ENCODE data around the gene EIF2AK3. TPM values are rescaled to one million over a fixed set of nuclear protein-coding genes. Genes with fewer than 3 reads are reported as not detected.
A peak's percentile ranks its signal among the peaks of the same experiment; 100 is the strongest.
"Not testable (repeated sequence)": the region's sequence is repeated elsewhere in the genome, so short reads cannot be mapped to it uniquely, and the experiment has no call there.

Gene EIF2AK3
- total RNA-seq, 2 donors from 2014 or later, result 21.4 to 39.1 TPM

- Histone ChIP-seq H3K36me3 (no peaks in the 10 kb centered on the region), H3K27ac (peak overlapping the region; percentile 95 to 97), H3K27me3 (replicated peaks; ENCODE audit: insufficient read depth) (no peaks in the 10 kb centered on the region), H3K9me3 (no peaks in the 10 kb centered on the region), H3K4me1 (replicated peaks) (peaks cover 4% of the 10 kb centered on the region), H3K4me3 (peak overlapping the region; percentile 38 to 52)
- WGBS, result 92% methylated on average over 8 of the region's 8 CpGs
- no peak for TF ChIP-seq POLR2A (IDR thresholded peaks at IDR 0.05)
- no peak for TF ChIP-seq POLR2AphosphoS5 (IDR thresholded peaks at IDR 0.05)
- TF ChIP-seq CTCF (IDR thresholded peaks at IDR 0.05), result no peak
- no peak for DNase-seq (ENCODE audit: low spot score)
- intact Hi-C loops (cut with DNase I), result loop anchor here (10.0 kb wide), 1 partner anchor 2004 kb away; the partner anchor contains the start of gene RNF103
Observed at GRCh38 chr2:88628571-88628939, 1.3 kb upstream of the EIF2AK3 start.

- Histone ChIP-seq H3K27me3 (replicated peaks; ENCODE audit: insufficient read depth) (no peaks in the 10 kb centered on the region), H3K4me3 (peak overlapping the region; percentile 38 to 52), H3K27ac (peak overlapping the region; percentile 95 to 97), H3K4me1 (replicated peaks) (peaks cover 4% of the 10 kb centered on the region), H3K36me3 (no peaks in the 10 kb centered on the region), H3K9me3 (no peaks in the 10 kb centered on the region)
- DNase-seq (ENCODE audit: low spot score), result peak; percentile 83
- TF ChIP-seq CTCF (IDR thresholded peaks at IDR 0.05) (no peak), POLR2AphosphoS5 (IDR thresholded peaks at IDR 0.05) (peak; percentile 69), POLR2A (IDR thresholded peaks at IDR 0.05) (peak; percentile 89)
- 2% methylated on average over 21 of the region's 21 CpGs for WGBS
- intact Hi-C loops (cut with DNase I), result loop anchor here (2.0 to 10.0 kb wide), 2 partner anchors 63 to 2003 kb away; partner anchors contain the start of genes RNF103 and RPIA
Observed at GRCh38 chr2:88627856-88628570, 749 bp upstream of the EIF2AK3 start.

GRCh38 chr2:88626171-88627054 lies 851 bp downstream of the EIF2AK3 start:
- peak overlapping the region; percentile 93 for H3K4me3 ChIP-seq
- H3K4me1 ChIP-seq (replicated peaks), result peaks cover 4% of the 10 kb centered on the region
- WGBS, result 1% methylated on average over 41 of the region's 54 CpGs
- TF ChIP-seq POLR2A (IDR thresholded peaks at IDR 0.05) (no peak), POLR2AphosphoS5 (IDR thresholded peaks at IDR 0.05) (peak; percentile 4)
- peak; percentile 18 for DNase-seq (ENCODE audit: low spot score)
- no peaks in the 10 kb centered on the region for H3K36me3 ChIP-seq
- H3K9me3 ChIP-seq, result no peaks in the 10 kb centered on the region
- peak overlapping the region; percentile 92 for H3K27ac ChIP-seq
- H3K27me3 ChIP-seq (replicated peaks; ENCODE audit: insufficient read depth), result no peaks in the 10 kb centered on the region
- intact Hi-C loops (cut with DNase I), result loop anchor here (2.0 to 10.0 kb wide), 2 partner anchors 64 to 2002 kb away; partner anchors contain the start of genes RNF103 and RPIA

- intact Hi-C loops (cut with DNase I), result loop anchor here (10.0 kb wide), 1 partner anchor 2000 kb away; the partner anchor contains the start of gene RNF103
- no peak for TF ChIP-seq CTCF (IDR thresholded peaks at IDR 0.05)
- no peak for TF ChIP-seq POLR2A (IDR thresholded peaks at IDR 0.05)
- no peak for TF ChIP-seq POLR2AphosphoS5 (IDR thresholded peaks at IDR 0.05)
- DNase-seq (ENCODE audit: low spot score), result no peak
- H3K4me1 ChIP-seq (replicated peaks), result peaks cover 4% of the 10 kb centered on the region
- H3K27ac ChIP-seq, result no peak overlapping the region
- no peaks in the 10 kb centered on the region for H3K36me3 ChIP-seq
- WGBS, result 71% methylated on average over 4 of the region's 4 CpGs
- H3K4me3 ChIP-seq, result no peak overlapping the region
- H3K27me3 ChIP-seq (replicated peaks; ENCODE audit: insufficient read depth), result no peaks in the 10 kb centered on the region
- H3K9me3 ChIP-seq, result no peaks in the 10 kb centered on the region
Observed at GRCh38 chr2:88624477-88624876, 2.8 kb downstream of the EIF2AK3 start.

- not testable (repeated sequence) for DNase-seq (ENCODE audit: low spot score); H3K27me3 ChIP-seq (replicated peaks; ENCODE audit: insufficient read depth); H3K4me1 ChIP-seq (replicated peaks); H3K9me3 ChIP-seq; H3K27ac ChIP-seq; H3K36me3 ChIP-seq; H3K4me3 ChIP-seq
- 97% methylated on average over 11 of the region's 11 CpGs for WGBS
- intact Hi-C loops (cut with DNase I), result loop anchor here (10.0 kb wide), 1 partner anchor 1999 kb away; the partner anchor contains the start of gene RNF103
Observed at GRCh38 chr2:88623831-88624465, 3.3 kb downstream of the EIF2AK3 start.
